DND-41 (cell line): ENCODE measurements around the gene TNFRSF19.

Experiments used
- CTCF ChIP-seq: IDR thresholded peaks from 2 replicates; pipeline ENCODE4 v1.5.1; 2012; ENCODE audit warnings: borderline replicate concordance, low read length, moderate library complexity, mild to moderate bottlenecking; ENCODE audit not compliant: poor library complexity, severe bottlenecking; ENCODE audit errors: extremely low read depth
- EZH2 ChIP-seq: IDR thresholded peaks from 3 replicates; pipeline ENCODE4 v1.6.1; 2012; ENCODE audit warnings: borderline replicate concordance, low read depth, mild to moderate bottlenecking, moderate library complexity, low read length, inconsistent platforms; ENCODE audit not compliant: severe bottlenecking

DNA sequence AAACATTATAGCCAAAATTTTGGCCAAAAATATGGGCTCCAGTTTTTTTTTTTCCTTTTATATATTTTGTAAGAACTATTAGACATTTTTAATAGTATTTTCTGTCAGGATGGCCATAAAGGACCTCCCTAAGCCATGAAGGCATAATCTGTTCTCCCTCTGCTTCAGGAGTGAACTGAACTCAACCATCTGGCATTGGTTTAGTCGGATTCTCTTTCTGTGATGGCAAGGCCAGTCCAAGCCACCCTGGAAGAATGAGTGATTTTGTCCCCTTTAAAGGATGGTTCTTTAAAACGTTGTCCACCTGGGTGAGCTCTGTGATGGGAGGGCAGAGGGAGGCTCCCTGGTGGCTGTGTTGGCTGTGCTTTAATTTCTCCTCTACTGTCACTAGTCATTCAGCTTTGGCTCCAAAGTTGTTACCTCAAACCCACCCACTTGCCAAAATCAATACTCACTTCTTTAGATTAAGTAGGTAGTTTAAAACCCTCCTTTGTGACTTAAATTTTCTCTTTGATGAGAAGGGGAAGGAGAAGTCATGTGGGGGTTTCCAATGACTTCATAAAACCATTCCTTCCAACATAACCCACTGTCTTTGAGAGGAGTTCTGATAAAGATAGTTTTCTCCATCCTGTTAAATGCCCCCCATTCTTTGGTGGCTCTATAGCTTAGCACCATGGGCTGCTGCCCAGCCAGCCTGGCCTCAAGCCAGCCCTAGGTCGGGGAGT, 4.4 kb downstream of the TNFRSF19 start:
- TF ChIP-seq CTCF (no peak), EZH2 (no peak)
